HS-27A (cell line): Measurements from ENCODE around the gene FRAS1.
"Not testable (repeated sequence)": the region's sequence is repeated elsewhere in the genome, so short reads cannot be mapped to it uniquely, and the experiment has no call there.

ENCODE experiments used
- DNase-seq: peaks from one replicate; pipeline ENCODE4 v3.0.0-alpha.2; 2012; ENCODE audit warnings: low read depth, missing footprints

FRAS1 gene

GRCh38 chr4:78217557-78217956 is 160.4 kb downstream of the FRAS1 start:
- DNase-seq, result no peak

GRCh38 chr4:78218260-78218659 is 161.1 kb downstream of the FRAS1 start:
- DNase-seq, result no peak

- no peak for DNase-seq
Observed at GRCh38 chr4:78219825-78220224, 162.7 kb downstream of the FRAS1 start.

- no peak for DNase-seq
Observed at GRCh38 chr4:78220283-78220682, 163.2 kb downstream of the FRAS1 start.

GRCh38 chr4:78222575-78223186 is 165.6 kb downstream of the FRAS1 start:
- no peak for DNase-seq

GRCh38 chr4:78225236-78225635 is 168.1 kb downstream of the FRAS1 start:
- DNase-seq, result no peak

- no peak for DNase-seq
Observed at GRCh38 chr4:78226279-78226678, 169.2 kb downstream of the FRAS1 start.

GRCh38 chr4:78227411-78228057 is 170.4 kb downstream of the FRAS1 start:
- no peak for DNase-seq

- DNase-seq, result no peak
Observed at GRCh38 chr4:78235800-78236199, 178.7 kb downstream of the FRAS1 start.

- no peak for DNase-seq
Observed at GRCh38 chr4:78237360-78237759, 180.2 kb downstream of the FRAS1 start.

- no peak for DNase-seq
Observed at GRCh38 chr4:78242071-78242470, 184.9 kb downstream of the FRAS1 start.

GRCh38 chr4:78244705-78245485 is 187.8 kb downstream of the FRAS1 start:
- DNase-seq, result no peak

GRCh38 chr4:78247536-78248285 is 190.6 kb downstream of the FRAS1 start:
- no peak for DNase-seq

- DNase-seq, result no peak
Observed at GRCh38 chr4:78250500-78250899, 193.4 kb downstream of the FRAS1 start.

GRCh38 chr4:78252773-78253172 is 195.7 kb downstream of the FRAS1 start:
- DNase-seq, result not testable (repeated sequence)

GRCh38 chr4:78254893-78255292 is 197.8 kb downstream of the FRAS1 start:
- no peak for DNase-seq

- DNase-seq, result no peak
Observed at GRCh38 chr4:78265006-78265405, 207.9 kb downstream of the FRAS1 start.

GRCh38 chr4:78267790-78268189 is 210.7 kb downstream of the FRAS1 start:
- DNase-seq, result no peak

GRCh38 chr4:78268597-78268996 is 211.5 kb downstream of the FRAS1 start:
- DNase-seq, result no peak

GRCh38 chr4:78275450-78275849 is 218.3 kb downstream of the FRAS1 start:
- not testable (repeated sequence) for DNase-seq

GRCh38 chr4:78286281-78286680 is 229.2 kb downstream of the FRAS1 start:
- DNase-seq, result no peak

- no peak for DNase-seq
Observed at GRCh38 chr4:78288327-78288726, 231.2 kb downstream of the FRAS1 start.
